GM18909 (cell line): ENCODE measurements around the gene AUTS2.

Source experiments
- ATAC-seq: cut with Tn5 transposase; IDR thresholded peaks from one replicate; pipeline ENCODE4 v1.9.1; 2021; ENCODE audit warnings: mild to moderate bottlenecking; ENCODE audit not compliant: unreplicated experiment, poor library complexity

AUTS2 gene

GRCh38 chr7:70392877-70393435, 794.7 kb downstream of the AUTS2 start:
- no peak for ATAC-seq

- ATAC-seq, result no peak
Observed at GRCh38 chr7:70393956-70394355, 795.7 kb downstream of the AUTS2 start.

GRCh38 chr7:70400829-70401380, 802.6 kb downstream of the AUTS2 start:
- no peak for ATAC-seq

- ATAC-seq, result no peak
Observed at GRCh38 chr7:70402069-70402468, 803.8 kb downstream of the AUTS2 start.

- no peak for ATAC-seq
Observed at GRCh38 chr7:70405241-70405640, 807.0 kb downstream of the AUTS2 start.

GRCh38 chr7:70406186-70406949, 808.1 kb downstream of the AUTS2 start:
- no peak for ATAC-seq

- no peak for ATAC-seq
Observed at GRCh38 chr7:70406950-70407209, 808.6 kb downstream of the AUTS2 start.

GRCh38 chr7:70408477-70408876, 810.2 kb downstream of the AUTS2 start:
- ATAC-seq, result no peak

GRCh38 chr7:70408891-70409290, 810.6 kb downstream of the AUTS2 start:
- ATAC-seq, result no peak

- ATAC-seq, result no peak
Observed at GRCh38 chr7:70410134-70410750, 812.0 kb downstream of the AUTS2 start.

- no peak for ATAC-seq
Observed at GRCh38 chr7:70414368-70414767, 816.1 kb downstream of the AUTS2 start.

- ATAC-seq, result no peak
Observed at GRCh38 chr7:70415179-70415972, 817.1 kb downstream of the AUTS2 start.

- no peak for ATAC-seq
Observed at GRCh38 chr7:70416347-70416985, 818.2 kb downstream of the AUTS2 start.

GRCh38 chr7:70416986-70417655, 818.8 kb downstream of the AUTS2 start:
- no peak for ATAC-seq

GRCh38 chr7:70419526-70420380, 821.5 kb downstream of the AUTS2 start:
- ATAC-seq, result no peak

- ATAC-seq, result no peak
Observed at GRCh38 chr7:70420381-70420662, 822.0 kb downstream of the AUTS2 start.

GRCh38 chr7:70421319-70421718, 823.0 kb downstream of the AUTS2 start:
- no peak for ATAC-seq

GRCh38 chr7:70426249-70426880, 828.1 kb downstream of the AUTS2 start:
- no peak for ATAC-seq

GRCh38 chr7:70432567-70433001, 834.3 kb downstream of the AUTS2 start:
- ATAC-seq, result no peak
